Fibroblast of mammary gland (primary cell): ENCODE results near the gene AFF3.

Experiments
- DNase-seq: peaks from one replicate; pipeline ENCODE4 v3.0.0-alpha.2; 2010; ENCODE audit warnings: low read depth
- H3K4me3 ChIP-seq: 2 replicates; pipeline ENCODE4 v1.5.1; 2011; ENCODE audit warnings: low read depth, mild to moderate bottlenecking, low read length, moderate library complexity; ENCODE audit not compliant: control insufficient read depth
- TF ChIP-seq, protein P1 (sequence below): conservative IDR thresholded peaks from 2 replicates; pipeline ENCODE4 v1.5.1; 2011; ENCODE audit warnings: low read depth, low read length, inconsistent platforms; ENCODE audit not compliant: control insufficient read depth, insufficient read depth

AFF3 gene

DNA sequence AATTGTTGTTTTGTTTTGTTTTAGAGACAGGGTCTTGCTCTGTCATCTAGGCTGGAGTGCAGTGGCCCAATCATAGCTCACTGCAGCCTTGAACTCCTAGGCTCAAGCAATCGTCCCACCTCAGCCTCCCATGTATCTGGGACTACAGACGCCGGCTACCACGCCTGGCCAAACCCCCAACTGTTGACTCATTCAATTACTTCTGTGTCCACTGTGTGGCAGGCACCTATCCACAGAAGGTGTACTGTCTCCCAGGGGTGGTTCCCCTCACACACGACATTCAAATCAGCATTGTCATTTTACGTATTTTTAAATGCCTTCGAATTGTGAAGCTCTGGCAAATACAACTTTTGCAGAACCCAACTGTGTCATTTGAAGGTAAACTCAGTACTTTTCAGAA is 464.6 kb downstream of the AFF3 start:
- no peak for DNase-seq
- no peak overlapping the region for H3K4me3 ChIP-seq
- TF ChIP-seq, protein P1, sequence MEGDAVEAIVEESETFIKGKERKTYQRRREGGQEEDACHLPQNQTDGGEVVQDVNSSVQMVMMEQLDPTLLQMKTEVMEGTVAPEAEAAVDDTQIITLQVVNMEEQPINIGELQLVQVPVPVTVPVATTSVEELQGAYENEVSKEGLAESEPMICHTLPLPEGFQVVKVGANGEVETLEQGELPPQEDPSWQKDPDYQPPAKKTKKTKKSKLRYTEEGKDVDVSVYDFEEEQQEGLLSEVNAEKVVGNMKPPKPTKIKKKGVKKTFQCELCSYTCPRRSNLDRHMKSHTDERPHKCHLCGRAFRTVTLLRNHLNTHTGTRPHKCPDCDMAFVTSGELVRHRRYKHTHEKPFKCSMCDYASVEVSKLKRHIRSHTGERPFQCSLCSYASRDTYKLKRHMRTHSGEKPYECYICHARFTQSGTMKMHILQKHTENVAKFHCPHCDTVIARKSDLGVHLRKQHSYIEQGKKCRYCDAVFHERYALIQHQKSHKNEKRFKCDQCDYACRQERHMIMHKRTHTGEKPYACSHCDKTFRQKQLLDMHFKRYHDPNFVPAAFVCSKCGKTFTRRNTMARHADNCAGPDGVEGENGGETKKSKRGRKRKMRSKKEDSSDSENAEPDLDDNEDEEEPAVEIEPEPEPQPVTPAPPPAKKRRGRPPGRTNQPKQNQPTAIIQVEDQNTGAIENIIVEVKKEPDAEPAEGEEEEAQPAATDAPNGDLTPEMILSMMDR = no peak

DNA sequence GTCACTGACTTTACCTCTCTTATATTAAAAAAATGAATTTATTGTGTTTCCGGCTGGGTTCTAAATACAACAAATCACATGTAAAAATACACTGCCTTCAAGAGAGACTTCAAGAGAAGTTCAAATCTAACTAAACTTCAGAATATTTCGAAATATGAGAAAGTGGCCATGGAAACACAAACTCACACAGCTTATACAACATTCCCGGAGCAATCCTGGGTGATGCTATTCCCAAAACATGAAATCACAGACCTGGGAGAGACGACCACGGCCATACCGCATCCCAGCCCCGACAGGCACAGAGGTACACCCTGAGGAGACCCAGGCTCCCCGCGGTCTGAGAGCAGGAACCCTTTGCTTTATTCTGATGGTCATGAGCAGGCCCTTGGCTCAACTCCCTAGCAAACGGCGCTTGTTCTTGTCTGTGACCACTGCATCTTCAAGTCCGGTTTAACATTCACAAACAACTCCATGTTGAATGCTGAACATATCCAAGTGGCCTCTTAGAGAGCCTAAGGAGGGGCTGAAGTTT is 467.2 kb downstream of the AFF3 start:
- no peak overlapping the region for H3K4me3 ChIP-seq
- no peak for DNase-seq
- TF ChIP-seq, protein P1 = no peak

DNA sequence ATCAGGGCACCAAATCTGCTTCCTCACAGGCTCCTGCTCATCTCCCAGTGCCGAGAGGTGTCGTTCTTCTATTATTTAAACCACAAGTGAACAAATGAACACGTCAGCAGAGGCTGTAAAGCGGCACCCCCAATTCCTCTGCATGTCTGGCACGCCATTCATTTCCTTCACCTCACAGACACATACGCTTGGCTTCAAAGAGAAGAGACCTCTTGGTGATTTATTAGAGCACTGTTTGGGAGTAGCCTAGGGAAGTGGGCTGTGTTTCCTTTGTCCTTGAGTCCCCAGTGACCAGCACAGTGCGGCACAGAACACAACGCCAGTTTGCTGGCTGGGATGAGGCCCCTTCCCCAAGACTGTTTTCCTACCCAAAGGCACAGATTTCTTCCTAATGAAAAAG is 468.3 kb downstream of the AFF3 start:
- no peak overlapping the region for H3K4me3 ChIP-seq
- no peak for DNase-seq
- TF ChIP-seq, protein P1 = no peak

DNA sequence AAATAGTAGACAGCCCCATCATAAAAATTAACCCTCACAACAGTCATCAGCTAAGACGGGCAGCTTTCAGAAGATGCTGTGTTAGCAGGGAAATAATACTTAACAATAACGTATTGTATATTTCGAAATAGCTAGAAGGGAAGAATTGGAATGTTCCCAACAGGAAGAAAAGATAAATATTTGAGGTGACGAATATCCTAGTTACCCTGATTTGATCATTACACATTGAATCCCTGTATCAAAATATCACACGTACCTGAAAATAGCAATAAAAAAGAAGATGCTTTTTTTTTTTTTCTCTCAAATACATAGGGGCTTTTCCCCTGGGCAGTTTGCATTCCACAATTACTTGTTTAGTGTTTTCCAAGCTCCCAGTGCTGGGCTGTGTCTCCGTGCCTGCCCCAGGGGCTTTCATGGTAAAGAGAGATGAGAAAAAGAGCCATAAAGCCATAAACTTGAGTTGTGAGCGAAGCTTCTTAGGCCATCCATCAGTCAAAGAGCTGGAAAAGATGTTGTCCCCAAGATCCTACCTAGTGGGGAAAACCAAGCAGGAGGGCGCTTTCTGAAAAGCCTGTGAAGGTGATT is 469.5 kb downstream of the AFF3 start:
- DNase-seq = no peak
- no peak overlapping the region for H3K4me3 ChIP-seq
- TF ChIP-seq, protein P1 = no peak

DNA sequence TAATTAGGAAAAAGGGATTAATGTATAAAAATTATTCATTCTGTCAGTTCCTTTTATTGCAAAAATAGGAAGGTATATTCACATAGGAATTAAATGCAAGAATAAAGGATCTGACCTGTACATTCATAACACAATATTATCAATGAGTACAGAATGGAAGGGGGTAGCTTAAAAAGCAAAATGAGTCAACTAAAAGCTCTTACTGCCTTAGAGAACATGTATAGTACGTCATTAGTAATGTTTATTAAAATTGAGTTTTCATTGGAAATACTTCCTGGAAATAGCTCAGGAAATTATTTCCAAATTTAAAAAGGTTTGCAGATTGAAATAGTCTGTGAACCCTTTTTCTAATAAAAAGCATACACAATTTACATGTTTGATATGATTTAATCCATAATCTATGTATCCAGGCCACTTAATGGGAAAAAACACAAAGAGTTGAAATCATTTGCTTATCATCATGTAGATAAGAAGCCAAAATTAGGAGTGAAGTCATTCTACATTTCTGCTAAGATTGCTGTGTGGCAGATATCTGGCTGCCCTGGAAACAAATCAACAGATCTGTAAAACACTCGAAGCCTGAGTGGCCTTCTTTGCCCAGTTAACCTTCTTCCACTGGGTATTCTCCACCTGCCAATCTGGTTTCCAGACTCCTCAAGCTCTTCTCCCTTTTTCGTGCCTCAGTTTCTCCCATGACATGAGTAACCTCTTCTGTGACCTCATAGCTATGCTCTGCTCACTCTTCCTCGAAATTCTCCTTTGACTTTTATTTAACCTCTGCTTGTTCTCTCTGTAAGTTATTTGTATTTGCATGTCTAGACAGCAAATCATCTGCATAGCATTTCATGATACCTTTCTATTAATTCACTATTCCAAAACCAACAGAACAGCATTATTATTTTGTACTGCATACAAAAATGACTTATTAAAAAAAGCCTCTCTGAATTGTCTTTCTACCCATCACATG is 471.3 kb downstream of the AFF3 start:
- TF ChIP-seq, protein P1 = no peak
- no peak for DNase-seq
- no peak overlapping the region for H3K4me3 ChIP-seq

DNA sequence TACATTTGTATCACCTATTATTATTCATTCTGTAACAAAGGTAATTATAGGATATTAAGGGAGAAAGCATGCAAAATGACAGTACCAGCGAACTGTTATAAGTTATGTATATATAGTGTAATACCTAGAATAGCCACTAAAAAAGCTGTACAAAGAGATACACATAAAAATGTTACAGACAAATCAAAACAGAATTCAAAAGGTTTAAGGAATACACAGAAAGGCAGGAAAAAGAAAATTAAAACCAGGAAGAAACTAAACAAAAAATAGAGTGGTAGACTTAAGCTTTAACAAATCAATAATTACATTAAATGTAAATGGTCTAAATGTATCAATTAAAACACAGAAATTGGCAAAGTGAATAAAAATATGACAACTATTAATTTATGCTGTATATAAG is 476.1 kb downstream of the AFF3 start:
- no peak overlapping the region for H3K4me3 ChIP-seq
- no peak for DNase-seq
- TF ChIP-seq, protein P1 = peak; percentile 4
